ENCODE results near the gene EIF1AY.
"Not testable (repeated sequence)": the region's sequence is repeated elsewhere in the genome, so short reads cannot be mapped to it uniquely, and the experiment has no call there.

EIF1AY gene, protein sequence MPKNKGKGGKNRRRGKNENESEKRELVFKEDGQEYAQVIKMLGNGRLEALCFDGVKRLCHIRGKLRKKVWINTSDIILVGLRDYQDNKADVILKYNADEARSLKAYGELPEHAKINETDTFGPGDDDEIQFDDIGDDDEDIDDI

DNA sequence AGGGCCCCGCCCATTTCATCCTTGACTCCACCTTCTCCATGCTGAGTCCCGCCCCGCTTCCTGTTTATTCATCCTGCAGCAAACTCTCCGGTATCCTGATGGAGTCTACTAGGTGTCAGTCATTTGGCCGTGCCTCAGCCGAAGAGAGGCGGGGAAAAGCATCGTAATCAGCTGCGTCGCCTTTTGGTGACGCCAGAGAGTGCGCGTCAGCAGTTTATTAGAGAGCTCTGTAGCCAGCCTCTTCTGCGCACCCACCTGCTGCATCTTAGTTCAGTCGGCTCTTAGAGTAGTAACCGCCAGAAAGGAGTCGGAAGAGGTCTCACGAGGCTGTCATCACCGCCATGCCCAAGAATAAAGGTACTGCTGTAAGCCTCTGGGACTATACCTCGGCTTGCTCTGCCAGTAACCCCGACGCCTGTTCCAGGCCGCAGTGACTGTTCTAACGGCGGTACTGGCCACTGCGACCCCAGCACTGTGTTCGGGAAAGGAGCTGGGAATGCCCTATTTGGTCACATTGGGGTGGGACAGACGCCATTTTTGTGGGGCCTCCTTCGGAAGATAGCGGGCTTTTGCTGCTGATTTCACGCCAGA is at the start of gene EIF1AY:
EIF1AY (plus strand) TSS at position 246 of the 591 bp plus-strand sequence; CDS start at position 342, 96 bp downstream.
- DNase-seq: peak; percentile 83 to 85

DNA sequence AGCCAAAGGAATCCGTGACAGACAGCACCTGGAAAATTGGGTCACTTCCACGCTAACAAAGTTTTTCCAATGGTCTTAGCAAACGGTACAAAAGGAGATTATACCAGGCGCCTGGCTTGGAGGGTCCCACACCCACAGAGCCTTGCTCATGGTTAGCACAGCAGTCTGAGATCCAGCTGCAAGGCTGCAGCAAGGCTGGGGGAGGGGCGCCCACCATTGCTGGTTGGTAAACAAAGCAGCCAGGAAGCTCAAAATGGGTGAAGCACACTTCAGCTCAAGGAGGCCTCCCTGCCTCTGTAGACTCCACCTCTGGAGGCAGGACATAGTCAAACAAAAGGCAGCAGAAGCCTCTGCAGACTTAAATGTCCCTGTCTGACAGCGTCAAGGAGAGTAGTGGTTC is 47.1 kb upstream of the EIF1AY start:
- DNase-seq: no peak

DNA sequence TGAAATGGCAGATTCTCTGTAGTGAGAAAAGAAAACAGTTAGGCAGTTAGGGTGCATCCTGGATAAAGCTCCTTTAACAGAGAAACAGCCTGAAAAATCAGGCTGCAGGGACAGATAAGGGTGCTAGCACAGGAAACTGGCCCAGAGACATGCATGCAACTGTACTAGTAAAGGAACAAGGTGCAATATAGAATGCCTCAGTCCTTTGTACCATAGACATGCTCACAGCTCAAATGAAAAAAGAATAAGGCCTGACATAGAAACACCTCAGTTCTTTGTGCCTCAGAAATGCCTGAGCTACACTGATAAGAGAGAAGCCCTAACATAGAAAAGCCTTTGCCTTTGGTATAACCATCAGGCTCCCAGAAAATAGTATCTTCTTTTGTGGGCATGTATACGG is 37.4 kb upstream of the EIF1AY start:
- no peak for DNase-seq

DNA sequence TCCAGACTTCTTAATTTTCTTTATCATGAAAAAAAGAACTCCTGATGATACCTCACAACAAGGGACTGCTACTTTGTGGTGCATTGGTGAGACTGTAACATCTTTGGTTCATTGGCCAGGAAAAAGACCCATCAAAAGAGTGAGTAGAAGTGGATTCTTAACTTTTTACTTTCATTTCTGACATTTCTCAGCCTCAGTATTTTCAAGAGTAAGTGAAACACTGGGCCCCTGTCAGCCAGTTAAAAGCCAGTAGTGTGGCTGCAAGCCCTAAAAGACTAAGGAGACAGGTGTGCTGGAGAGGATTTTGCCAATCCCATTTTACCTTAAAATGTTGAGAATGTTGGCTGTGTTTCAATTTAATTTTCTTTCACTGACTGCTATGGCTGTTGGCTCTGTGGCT is 36.6 kb upstream of the EIF1AY start:
- no peak for DNase-seq

DNA sequence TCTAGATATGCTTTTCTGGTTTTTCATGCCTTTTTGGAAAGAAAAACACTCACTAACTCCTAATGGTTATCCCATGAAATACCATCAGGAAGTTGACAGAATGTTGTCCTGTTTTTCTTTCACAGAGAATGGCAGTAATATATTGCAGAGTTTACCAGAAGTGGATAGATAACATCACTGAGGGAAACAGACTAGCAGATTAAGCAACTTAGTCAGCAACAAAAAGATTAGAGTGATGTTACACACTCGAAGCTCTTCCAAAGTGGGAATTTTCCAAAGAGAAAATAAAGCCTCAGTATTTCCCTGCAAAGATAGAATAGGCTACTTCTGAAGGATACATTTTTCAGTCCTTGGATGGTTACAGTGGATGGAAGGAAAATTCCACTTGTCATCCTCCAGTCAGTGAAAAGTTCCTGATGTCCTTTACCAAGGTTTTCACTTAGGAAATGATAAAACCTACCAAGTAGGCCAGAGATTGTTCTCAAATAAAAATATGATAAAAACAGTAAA is 31.1 kb upstream of the EIF1AY start:
- no peak for DNase-seq

DNA sequence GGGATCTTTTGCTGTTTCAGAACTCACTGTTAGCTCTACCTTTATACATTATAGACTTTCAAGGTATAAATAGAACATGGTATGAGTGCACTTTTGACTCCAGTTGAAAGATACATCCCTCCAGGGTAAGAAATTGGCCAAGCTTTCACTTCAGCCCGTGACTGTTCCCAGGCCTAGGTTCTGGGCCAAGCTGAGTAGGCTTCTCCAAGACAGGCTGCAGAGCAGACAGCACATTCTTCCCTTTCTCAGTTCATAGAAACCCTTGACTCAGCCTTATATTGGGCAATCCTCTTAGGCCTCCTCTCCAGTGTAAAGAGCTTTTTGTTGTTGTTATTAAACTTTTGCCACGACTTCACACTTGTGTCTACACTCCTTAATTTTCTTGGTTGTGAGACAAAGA is 29.5 kb upstream of the EIF1AY start:
- DNase-seq: no peak

DNA sequence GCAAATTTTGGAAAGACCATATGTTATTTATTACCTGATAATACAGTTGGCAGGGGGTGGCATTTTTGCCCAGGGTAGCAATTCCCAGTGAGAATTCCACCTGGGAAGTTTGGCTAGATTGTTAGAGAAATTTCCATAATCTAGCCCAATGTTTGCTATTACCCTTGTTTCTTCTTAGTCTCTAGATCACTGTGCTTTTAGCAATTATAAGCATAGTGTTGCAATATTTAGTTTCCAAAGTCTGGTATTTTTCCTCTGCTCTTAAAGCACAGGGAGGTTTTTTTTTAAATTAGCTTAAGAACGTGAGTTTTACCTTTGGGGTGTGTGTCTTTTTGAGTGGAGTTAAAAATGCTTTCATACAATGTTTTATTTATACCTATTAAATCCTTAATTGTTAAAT is 26.3 kb upstream of the EIF1AY start:
- DNase-seq: no peak

DNA sequence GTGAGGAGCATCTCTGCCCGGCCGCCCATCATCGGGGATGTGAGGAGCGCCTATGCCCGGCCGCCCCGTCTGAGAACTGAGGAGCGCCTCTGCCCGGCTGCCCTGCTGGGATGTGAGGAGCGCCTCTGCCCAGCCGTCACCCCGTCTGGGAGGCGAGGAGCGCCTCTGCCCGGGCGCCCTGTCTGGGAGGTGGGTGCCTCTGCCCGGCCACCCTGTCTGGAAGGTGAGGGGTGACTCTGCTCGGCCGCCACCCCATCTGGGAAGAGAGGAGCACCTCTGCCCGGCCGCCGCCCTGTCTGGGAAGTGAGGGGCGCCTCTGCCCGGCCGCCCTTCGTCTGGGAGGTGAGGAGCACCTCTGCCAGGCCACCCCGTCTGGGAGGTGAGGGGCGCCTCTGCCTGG is 23.7 kb upstream of the EIF1AY start:
- no peak for DNase-seq

DNA sequence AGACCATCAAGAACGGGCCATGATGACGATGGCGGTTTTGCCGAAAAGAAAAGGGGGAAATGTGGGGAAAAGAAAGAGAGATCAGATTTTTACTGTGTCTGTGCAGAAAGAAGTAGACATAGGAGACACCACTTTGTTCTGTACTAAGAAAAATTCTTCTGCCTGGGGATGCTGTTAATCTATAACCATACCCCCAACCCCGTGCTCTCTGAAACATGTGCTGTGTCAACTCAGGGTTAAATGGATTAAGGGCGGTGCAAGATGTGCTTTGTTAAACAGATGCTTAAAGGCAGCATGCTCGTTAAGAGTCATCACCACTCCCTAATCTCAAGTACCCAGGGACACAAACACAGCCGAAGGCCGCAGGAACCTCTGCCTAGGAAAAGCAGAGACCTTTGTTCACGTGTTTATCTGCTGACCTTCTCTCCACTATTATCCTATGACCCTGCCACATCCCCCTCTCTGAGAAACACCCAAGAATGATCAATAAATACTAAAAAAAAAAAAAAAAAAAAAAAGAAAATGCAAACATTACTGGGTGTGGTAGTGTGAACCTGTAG is 22.7 kb upstream of the EIF1AY start:
- not testable (repeated sequence) for DNase-seq

DNA sequence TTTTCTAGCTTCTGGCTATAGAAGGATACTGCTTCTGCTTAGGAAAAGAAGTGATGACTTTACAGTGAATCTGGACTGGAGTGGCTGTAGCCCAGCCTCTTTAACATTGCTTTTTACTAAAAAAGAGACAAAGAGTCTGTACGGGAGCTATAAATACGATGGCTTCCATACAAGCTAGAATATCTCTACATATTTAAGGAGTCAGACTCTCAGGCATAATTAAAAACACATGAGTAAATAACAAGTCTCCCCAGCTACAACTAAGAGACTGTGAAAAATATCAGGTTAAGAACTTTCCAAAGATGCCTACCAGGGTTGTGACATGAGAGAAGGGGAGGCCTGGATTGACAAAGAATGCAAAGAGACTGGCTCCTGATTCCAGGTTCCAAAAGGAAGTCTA is 19.8 kb upstream of the EIF1AY start:
- no peak for DNase-seq

DNA sequence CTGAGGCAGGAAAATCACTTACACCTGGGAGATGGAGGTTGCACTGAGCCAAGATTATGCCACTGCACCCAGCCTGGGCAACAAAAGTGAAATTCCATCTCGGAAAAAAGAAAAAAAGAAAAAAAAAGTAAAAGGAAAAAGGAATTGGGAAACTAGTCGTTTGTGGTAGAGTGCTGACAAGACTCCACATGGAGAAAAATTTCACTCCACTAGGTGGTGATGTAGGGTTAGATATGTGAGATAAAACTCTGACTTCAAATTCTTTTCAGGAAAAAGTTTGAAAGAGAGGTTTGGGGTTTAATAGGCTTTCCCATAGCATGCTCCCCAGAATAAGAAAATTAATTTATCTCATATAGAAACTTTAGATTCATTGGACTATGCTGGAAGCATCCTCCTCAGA is 16.9 kb upstream of the EIF1AY start:
- DNase-seq: no peak

DNA sequence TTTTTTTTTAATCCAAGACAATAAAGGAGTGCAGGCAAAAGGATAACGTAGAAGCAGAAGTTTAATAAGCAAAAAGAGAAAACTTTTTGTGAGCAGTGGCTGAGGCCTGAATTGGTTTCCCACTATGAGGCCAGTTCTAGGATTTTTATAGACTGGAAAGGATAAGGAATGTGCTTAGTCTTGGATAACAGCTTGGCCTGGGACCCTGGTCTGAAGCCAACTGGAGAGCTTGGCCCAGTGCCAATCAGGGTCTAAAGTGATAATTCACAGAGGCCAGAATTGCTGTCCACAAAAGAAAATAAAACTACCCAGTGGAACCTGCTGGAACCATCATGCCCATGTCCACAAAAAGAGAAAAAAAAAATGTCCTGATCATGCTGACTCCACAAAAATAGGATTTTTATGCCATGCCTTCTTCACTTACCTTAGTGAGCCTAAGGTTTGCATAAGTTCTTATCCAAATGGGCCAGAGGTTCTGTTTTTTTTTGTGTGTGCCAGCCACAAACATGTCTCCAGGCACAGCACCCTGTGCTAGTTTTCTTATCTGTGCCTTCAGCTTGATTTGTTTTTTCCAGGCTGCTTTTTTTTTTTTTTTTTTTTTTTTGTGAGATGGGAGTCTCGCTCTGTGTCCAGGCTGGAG is 15.6 kb upstream of the EIF1AY start:
- no peak for DNase-seq

DNA sequence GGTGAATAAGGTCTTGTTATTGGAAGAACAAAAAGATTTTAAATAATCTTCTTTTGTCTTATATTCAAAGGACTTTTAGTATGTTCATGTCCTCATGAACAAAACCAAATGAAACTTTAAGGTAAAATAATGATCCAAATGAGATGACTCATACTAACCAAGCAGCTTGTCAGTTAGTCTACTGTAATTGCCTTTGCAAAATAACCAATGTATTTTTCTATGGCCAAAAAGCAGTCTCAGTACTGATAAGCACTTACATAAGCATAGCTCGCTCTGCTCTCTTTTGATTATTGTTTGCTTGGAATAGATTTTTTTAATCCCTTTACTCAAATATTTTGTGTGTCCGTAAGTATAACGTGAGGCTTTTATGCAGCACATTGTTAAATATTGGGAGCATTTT is 4.3 kb upstream of the EIF1AY start:
- no peak for DNase-seq

DNA sequence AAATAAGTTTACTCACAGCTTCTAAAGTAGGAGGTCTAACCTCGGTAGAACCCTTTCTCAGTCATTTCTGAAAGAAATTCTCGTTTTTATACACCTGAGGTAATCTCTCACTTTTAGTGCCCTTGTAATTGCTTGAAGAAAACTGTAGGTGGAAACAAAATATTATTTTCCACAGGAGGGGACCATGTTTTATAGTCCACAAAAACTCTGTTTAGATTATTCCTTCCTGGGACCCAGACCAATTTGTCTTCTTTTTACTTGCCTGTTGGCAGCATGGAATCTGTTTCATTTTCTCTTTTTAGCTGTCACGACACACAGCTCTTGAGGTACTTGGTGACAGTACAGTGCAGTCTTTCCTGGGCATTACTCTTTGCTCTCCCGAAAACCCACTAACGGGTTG is 930 bp downstream of the EIF1AY start:
- no peak for DNase-seq

DNA sequence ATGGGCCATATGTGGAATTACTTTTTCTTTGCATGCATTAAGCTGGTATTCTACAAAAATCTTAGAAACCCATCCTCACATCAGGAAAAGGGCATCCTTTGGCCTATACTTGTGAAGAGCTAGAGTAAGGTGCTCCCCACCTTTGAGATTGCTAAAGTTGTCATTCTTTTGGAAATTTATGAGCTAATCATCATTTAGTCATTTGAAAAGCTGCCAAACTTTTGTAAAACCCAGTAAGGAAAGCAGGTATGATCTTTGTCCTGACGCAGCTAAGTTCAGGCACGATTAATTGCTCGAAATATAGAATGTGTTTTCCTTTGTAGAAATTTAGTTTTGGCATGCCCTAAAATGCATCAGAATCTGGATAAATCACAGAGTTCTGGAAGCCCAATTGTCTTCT is 2.6 kb downstream of the EIF1AY start:
- DNase-seq: no peak

DNA sequence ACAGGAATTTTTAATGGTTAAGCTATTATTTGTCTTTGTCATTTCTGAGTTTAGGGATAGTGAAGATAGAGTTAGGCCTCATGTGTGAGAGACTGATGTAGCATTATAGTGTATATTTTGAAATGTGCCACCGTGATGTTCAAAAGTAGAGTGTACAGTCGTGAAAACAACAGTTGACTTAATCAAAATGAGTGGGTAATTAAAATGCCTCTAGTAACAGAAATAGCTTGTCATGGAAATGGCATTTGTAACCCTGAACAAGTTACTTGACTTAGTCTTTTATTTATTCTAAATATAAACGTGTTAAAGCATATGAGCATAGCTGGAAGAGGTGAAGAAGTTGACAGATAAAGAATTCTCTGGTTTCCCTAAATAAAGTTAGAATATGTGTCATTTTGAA is 6.1 kb downstream of the EIF1AY start:
- DNase-seq: no peak

DNA sequence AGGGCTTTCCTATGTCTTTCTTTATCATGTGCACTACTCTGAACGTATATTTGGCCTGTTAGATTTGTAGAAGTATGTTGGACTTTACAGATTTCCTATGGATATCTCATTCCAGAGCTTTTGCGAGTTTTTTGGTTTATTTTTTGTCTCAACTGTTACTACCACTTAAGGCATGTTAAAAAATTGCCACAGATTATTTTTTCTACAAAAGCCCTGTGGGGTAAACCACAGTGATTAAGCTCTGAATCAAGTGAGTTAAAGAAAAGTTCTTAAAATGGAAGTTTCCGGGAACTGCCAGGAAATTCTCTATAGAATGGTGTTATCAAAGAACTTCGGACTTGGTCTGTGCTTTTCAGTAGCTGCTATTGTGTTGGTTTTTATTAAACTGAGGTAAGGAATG is 10.6 kb downstream of the EIF1AY start:
- no peak for DNase-seq
